ENCODE results near the gene OOSP3.
"Not testable (repeated sequence)": the region's sequence is repeated elsewhere in the genome, so short reads cannot be mapped to it uniquely, and the experiment has no call there.

DNA sequence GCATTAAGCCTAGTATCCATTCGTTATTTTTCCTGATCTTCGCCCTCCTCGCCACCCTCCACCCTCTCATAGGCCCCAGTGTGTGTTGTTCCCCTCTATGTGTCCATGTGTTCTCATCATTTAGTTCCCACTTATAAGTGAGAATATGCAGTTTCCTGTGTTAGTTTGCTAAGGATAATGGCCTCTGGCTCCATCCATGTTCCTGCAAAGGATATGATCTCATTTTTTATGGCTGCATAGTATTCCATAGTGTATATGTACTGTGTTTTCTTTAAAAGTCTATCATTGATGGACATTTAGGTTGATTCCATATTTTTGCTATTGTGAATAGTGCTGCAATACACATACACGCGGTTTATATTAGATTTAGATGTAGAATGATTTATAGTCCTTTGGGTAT, 27.2 kb upstream of the OOSP3 start:
- TF ChIP-seq, protein P1, sequence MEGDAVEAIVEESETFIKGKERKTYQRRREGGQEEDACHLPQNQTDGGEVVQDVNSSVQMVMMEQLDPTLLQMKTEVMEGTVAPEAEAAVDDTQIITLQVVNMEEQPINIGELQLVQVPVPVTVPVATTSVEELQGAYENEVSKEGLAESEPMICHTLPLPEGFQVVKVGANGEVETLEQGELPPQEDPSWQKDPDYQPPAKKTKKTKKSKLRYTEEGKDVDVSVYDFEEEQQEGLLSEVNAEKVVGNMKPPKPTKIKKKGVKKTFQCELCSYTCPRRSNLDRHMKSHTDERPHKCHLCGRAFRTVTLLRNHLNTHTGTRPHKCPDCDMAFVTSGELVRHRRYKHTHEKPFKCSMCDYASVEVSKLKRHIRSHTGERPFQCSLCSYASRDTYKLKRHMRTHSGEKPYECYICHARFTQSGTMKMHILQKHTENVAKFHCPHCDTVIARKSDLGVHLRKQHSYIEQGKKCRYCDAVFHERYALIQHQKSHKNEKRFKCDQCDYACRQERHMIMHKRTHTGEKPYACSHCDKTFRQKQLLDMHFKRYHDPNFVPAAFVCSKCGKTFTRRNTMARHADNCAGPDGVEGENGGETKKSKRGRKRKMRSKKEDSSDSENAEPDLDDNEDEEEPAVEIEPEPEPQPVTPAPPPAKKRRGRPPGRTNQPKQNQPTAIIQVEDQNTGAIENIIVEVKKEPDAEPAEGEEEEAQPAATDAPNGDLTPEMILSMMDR (IDR thresholded peaks at IDR 0.05): not testable (repeated sequence)
- TF ChIP-seq, protein P2, sequence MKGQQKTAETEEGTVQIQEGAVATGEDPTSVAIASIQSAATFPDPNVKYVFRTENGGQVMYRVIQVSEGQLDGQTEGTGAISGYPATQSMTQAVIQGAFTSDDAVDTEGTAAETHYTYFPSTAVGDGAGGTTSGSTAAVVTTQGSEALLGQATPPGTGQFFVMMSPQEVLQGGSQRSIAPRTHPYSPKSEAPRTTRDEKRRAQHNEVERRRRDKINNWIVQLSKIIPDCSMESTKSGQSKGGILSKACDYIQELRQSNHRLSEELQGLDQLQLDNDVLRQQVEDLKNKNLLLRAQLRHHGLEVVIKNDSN (CRISPR knock-in tag; IDR thresholded peaks at IDR 0.05): not testable (repeated sequence)
- not testable (repeated sequence) for TF ChIP-seq SOX15 (CRISPR knock-in tag; IDR thresholded peaks at IDR 0.05); PRRX2 (CRISPR knock-in tag; IDR thresholded peaks at IDR 0.05); MYBL2 (CRISPR knock-in tag; IDR thresholded peaks at IDR 0.05); TCF7 (CRISPR knock-in tag; IDR thresholded peaks at IDR 0.05; ENCODE audit: low read depth)
